SK-N-SH (cell line): ENCODE results near the gene MAPRE2. TPM values are rescaled to one million over a fixed set of nuclear protein-coding genes. Genes with fewer than 3 reads are reported as not detected.
A peak's percentile ranks its signal among the peaks of the same experiment; 100 is the strongest.

Source experiments
- CTCF ChIA-PET: fragments of 300-600, 350-600 bp; formaldehyde crosslinking; extraction: SDS; loops from one replicate; lab custom pipeline; 2021; lab: Yijun Ruan, JAX
- POLR2A ChIA-PET: fragments of 350-600 bp; sonication (Branson Sonifier 250); formaldehyde crosslinking; extraction: SDS; loops from one replicate; lab custom pipeline; 2020; ENCODE audit warnings: antibody characterized with exemption, inconsistent platforms; lab: Yijun Ruan, JAX
- DNase-seq: peaks from one replicate; pipeline ENCODE4 v3.0.0; 2012
- H2AFZ ChIP-seq: fragments of 200-600 bp; sonication (generic); 2 replicates; pipeline ENCODE4 v1.8.1; 2016; ENCODE audit warnings: antibody characterized with exemption, mild to moderate bottlenecking, low read depth
- H3F3A ChIP-seq: fragments of 200-600 bp; sonication (generic); replicated peaks from 2 replicates; pipeline ENCODE3; 2016; ENCODE audit warnings: antibody characterized with exemption, mild to moderate bottlenecking; ENCODE audit not compliant: insufficient read depth
- H3K27ac ChIP-seq, 2 experiments: fragments of 200-500 bp in 1 of 2; fragments of 200-600 bp in 1 of 2; sonication (Bioruptor generic) in 1 of 2; sonication (generic), shearing (Covaris generic) in 1 of 2; 2 replicates each; pipeline versions ENCODE4 v1.5.1 to v1.6.1; 2014 to 2016; ENCODE audit warnings: low read depth in 2 of 2, inconsistent platforms in 1 of 2, low read length in 1 of 2, mild to moderate bottlenecking in 1 of 2, mixed read lengths in 1 of 2
- H3K27me3 ChIP-seq: fragments of 200-600 bp; sonication (generic), shearing (Covaris generic); 2 replicates; pipeline ENCODE4 v1.6.1; 2016; ENCODE audit warnings: mixed run types; ENCODE audit not compliant: insufficient read depth
- H3K36me3 ChIP-seq, 2 experiments: fragments of 200-500 bp in 1 of 2; fragments of 200-600 bp in 1 of 2; sonication (Bioruptor generic) in 1 of 2; sonication (generic) in 1 of 2; replicated peaks in 1 of 2; 2 replicates each; pipeline versions ENCODE3 to v1.5.1; 2014 to 2016; ENCODE audit warnings: low read length in 1 of 2, mild to moderate bottlenecking in 1 of 2; ENCODE audit not compliant: insufficient read depth in 2 of 2, control insufficient read depth in 1 of 2
- H3K4me1 ChIP-seq, 2 experiments: fragments of 200-500 bp in 1 of 2; fragments of 200-600 bp in 1 of 2; sonication (Bioruptor generic) in 1 of 2; sonication (generic), shearing (Covaris generic) in 1 of 2; 2 replicates each; pipeline versions ENCODE4 v1.5.1 to v1.6.1; 2014 to 2016; ENCODE audit warnings: low read depth in 1 of 2, low read length in 1 of 2, mixed run types in 1 of 2; ENCODE audit not compliant: insufficient read depth in 2 of 2, control insufficient read depth in 1 of 2
- H3K4me2 ChIP-seq: fragments of 200-600 bp; sonication (generic), shearing (Covaris generic); 2 replicates; pipeline ENCODE4 v1.6.1; 2017; ENCODE audit warnings: mixed run types
- H3K4me3 ChIP-seq, 2 experiments: fragments of 200-500 bp in 1 of 2; fragments of 200-600 bp in 1 of 2; sonication (Bioruptor generic) in 1 of 2; sonication (generic), shearing (Covaris generic) in 1 of 2; 2 replicates each; pipeline versions ENCODE4 v1.5.1 to v1.8.1; 2014 to 2016; ENCODE audit warnings: low read depth in 2 of 2, inconsistent platforms in 1 of 2, low read length in 1 of 2, mild to moderate bottlenecking in 1 of 2, mixed read lengths in 1 of 2, moderate library complexity in 1 of 2
- H3K79me2 ChIP-seq: fragments of 200-600 bp; sonication (generic); 2 replicates; pipeline ENCODE4 v1.8.1; 2017; ENCODE audit warnings: mild to moderate bottlenecking; ENCODE audit not compliant: insufficient read depth
- H3K9ac ChIP-seq: fragments of 200-600 bp; sonication (generic); 2 replicates; pipeline ENCODE4 v1.6.1; 2017; ENCODE audit warnings: mixed run types
- H3K9me2 ChIP-seq: fragments of 200-600 bp; sonication (generic); 2 replicates; pipeline ENCODE4 v1.6.1; 2017; ENCODE audit warnings: mixed run types
- H3K9me3 ChIP-seq: fragments of 200-600 bp; sonication (generic); 2 replicates; pipeline ENCODE4 v1.6.1; 2017; ENCODE audit warnings: mixed run types, mild to moderate bottlenecking, moderate library complexity
- H4K20me1 ChIP-seq: fragments of 200-600 bp; sonication (generic); 2 replicates; pipeline ENCODE4 v1.6.1; 2017; ENCODE audit warnings: mild to moderate bottlenecking, mixed run types; ENCODE audit not compliant: insufficient read depth
- CHD2 ChIP-seq: fragments of 150-350 bp; IDR thresholded peaks from 2 replicates; pipeline ENCODE4 v1.6.1; 2018; ENCODE audit warnings: low read length; ENCODE audit not compliant: partially characterized antibody
- EP300 ChIP-seq, 2 experiments: IDR thresholded peaks; 2 replicates each; pipeline versions ENCODE4 v1.4.0 to v1.6.1; 2012; ENCODE audit warnings: borderline replicate concordance in 1 of 2, low read depth in 1 of 2, low read length in 1 of 2
- FOSL2 ChIP-seq: IDR thresholded peaks from 2 replicates; pipeline ENCODE4 v1.4.0; 2012; ENCODE audit warnings: low read depth, mild to moderate bottlenecking, moderate library complexity, borderline replicate concordance
- FOXJ3 ChIP-seq: sonication (generic); formaldehyde crosslinking; IDR thresholded peaks from 2 replicates; pipeline ENCODE4 v1.5.1; 2020; ENCODE audit warnings: mild to moderate bottlenecking, missing genetic modification reagents
- GATA2 ChIP-seq: sonication (generic); formaldehyde crosslinking; IDR thresholded peaks from 2 replicates; pipeline ENCODE4 v1.5.0; 2020; ENCODE audit warnings: mild to moderate bottlenecking, missing genetic modification reagents
- MXI1 ChIP-seq: IDR thresholded peaks from 2 replicates; pipeline ENCODE4 v1.6.1; 2012; ENCODE audit warnings: mild to moderate bottlenecking, low read depth, low read length, improper control_type of control experiment
- NRF1 ChIP-seq: IDR thresholded peaks from 2 replicates; pipeline ENCODE4 v1.6.1; 2012; ENCODE audit warnings: low read depth, mild to moderate bottlenecking, low read length
- RAD21 ChIP-seq: IDR thresholded peaks from 2 replicates; pipeline ENCODE4 v1.6.1; 2012; ENCODE audit warnings: mild to moderate bottlenecking, low read length
- RCOR1 ChIP-seq: fragments of 150-350 bp; IDR thresholded peaks from 2 replicates; pipeline ENCODE4 v1.6.1; 2017; ENCODE audit warnings: antibody characterized with exemption, low read length
- RFX5 ChIP-seq: IDR thresholded peaks from 2 replicates; pipeline ENCODE4 v1.6.1; 2012; ENCODE audit warnings: mild to moderate bottlenecking, improper control_type of control experiment, low read length
- TAF1 ChIP-seq: IDR thresholded peaks from 2 replicates; pipeline ENCODE4 v1.6.1; 2012; ENCODE audit warnings: low read depth, mild to moderate bottlenecking, low read length, moderate library complexity, borderline replicate concordance
- ZBTB33 ChIP-seq: IDR thresholded peaks from 2 replicates; pipeline ENCODE4 v1.4.0; 2012; ENCODE audit warnings: low read depth, borderline replicate concordance
- WGBS: methylation state at CpG from one replicate; pipeline ENCODE4 v1.1.6; 2017; ENCODE audit warnings: low lambda C conversion rate; 5-methylcytosine and 5-hydroxymethylcytosine counted together
- polyA plus RNA-seq, 3 experiments: library from polyadenylated mRNA; depleted of rRNA; stranded (reverse); fragments of >200 nt; gene quantifications; 2 replicates each; pipeline ENCODE4 v1.2.3, GENCODE V29; 2012
- TF ChIP-seq, protein P1 (sequence below): IDR thresholded peaks from 2 replicates; pipeline ENCODE4 v1.6.1; 2012; ENCODE audit warnings: mild to moderate bottlenecking, low read depth, low read length, moderate library complexity

Gene MAPRE2
- polyA plus RNA-seq, 1 of the 3 experiments (the other 2 are of a cell fraction): 11.5 TPM

GRCh38 chr18:35106013-35106844 lies 65.0 kb downstream of the MAPRE2 start:
- Histone ChIP-seq H3K9me2 (no peaks in the 10 kb centered on the region), H3K4me2 (no peak overlapping the region), H3F3A (no peaks in the 10 kb centered on the region), H3K9ac (no peak overlapping the region), H3K36me3 (peaks cover 0 to 3% of the 10 kb centered on the region in 2 experiments), H3K79me2 (no peaks in the 10 kb centered on the region), H3K4me1 (peaks cover 0 to 13% of the 10 kb centered on the region in 2 experiments; a peak in 1 of 4 replicates), H3K27ac (peak overlapping the region in 1 of 2 experiments; percentile 89; a peak in 2 of 4 replicates), H3K9me3 (no peaks in the 10 kb centered on the region), H2AFZ (no peak overlapping the region), H4K20me1 (no peaks in the 10 kb centered on the region), H3K4me3 (no peak overlapping the region), H3K27me3 (no peaks in the 10 kb centered on the region)
- WGBS: 71% methylated on average over 4 of the region's 4 CpGs
- ChIA-PET POLR2A (interaction anchor here (0.8 kb wide), 1 partner anchor 55 kb away, joined by 3 read pairs; no protein-coding TSS in a partner anchor), CTCF (interaction anchor here (0.9 to 3.2 kb wide), 9 partner anchors 15 to 226 kb away, joined by 3 to 15 read pairs (median 6); no protein-coding TSS in a partner anchor)
- DNase-seq: no peak
- TF ChIP-seq EP300 (IDR thresholded peaks at IDR 0.05; ENCODE audit: borderline replicate concordance in 1 of 2, low read depth in 1 of 2, low read length in 1 of 2) (peak in 1 of 2 experiments; percentile 66; a peak in 1 of 4 replicates), MXI1 (no peak; the same call in 1 of the 2 replicates), RCOR1 (no peak), RAD21 (peak; percentile 10; the same call in 1 of the 2 replicates), FOXJ3 (0 out of 2 replicates have a peak, but pooled peaks have one; percentile 55), TAF1 (no peak), GATA2 (peak; percentile 76), CHD2 (peak; percentile 22)

GRCh38 chr18:35106845-35107148 lies 65.6 kb downstream of the MAPRE2 start:
- Histone ChIP-seq H3K79me2 (no peaks in the 10 kb centered on the region), H3F3A (no peaks in the 10 kb centered on the region), H3K9ac (no peak overlapping the region), H2AFZ (no peak overlapping the region), H4K20me1 (no peaks in the 10 kb centered on the region), H3K36me3 (peaks cover 0 to 3% of the 10 kb centered on the region in 2 experiments), H3K27me3 (no peaks in the 10 kb centered on the region), H3K9me3 (no peaks in the 10 kb centered on the region), H3K4me1 (peaks cover 0 to 13% of the 10 kb centered on the region in 2 experiments; a peak in 1 of 4 replicates), H3K4me2 (no peak overlapping the region), H3K4me3 (no peak overlapping the region), H3K27ac (peak overlapping the region in 1 of 2 experiments; percentile 89; a peak in 2 of 4 replicates), H3K9me2 (no peaks in the 10 kb centered on the region)
- ChIA-PET POLR2A (no interaction called here), CTCF (interaction anchor here (1.3 to 3.2 kb wide), 8 partner anchors 15 to 78 kb away, joined by 3 to 15 read pairs (median 6); no protein-coding TSS in a partner anchor)
- WGBS: 64% methylated on average over 2 of the region's 2 CpGs
- TF ChIP-seq RFX5 (no peak), NRF1 (no peak), CHD2 (no peak)
- no peak for DNase-seq

GRCh38 chr18:35107216-35107615 lies 66.0 kb downstream of the MAPRE2 start:
- ChIA-PET CTCF (interaction anchor here (1.3 to 3.2 kb wide), 8 partner anchors 14 to 78 kb away, joined by 3 to 15 read pairs (median 6); no protein-coding TSS in a partner anchor), POLR2A (no interaction called here)
- Histone ChIP-seq H4K20me1 (no peaks in the 10 kb centered on the region), H3K36me3 (peaks cover 0 to 3% of the 10 kb centered on the region in 2 experiments), H3K27me3 (no peaks in the 10 kb centered on the region), H3F3A (no peaks in the 10 kb centered on the region), H3K4me1 (peaks cover 0 to 13% of the 10 kb centered on the region in 2 experiments; a peak in 1 of 4 replicates), H3K9me3 (no peaks in the 10 kb centered on the region), H3K4me3 (no peak overlapping the region), H3K9ac (no peak overlapping the region), H3K27ac (peak overlapping the region in 1 of 2 experiments; percentile 89; a peak in 2 of 4 replicates), H3K9me2 (no peaks in the 10 kb centered on the region), H3K79me2 (no peaks in the 10 kb centered on the region), H3K4me2 (no peak overlapping the region), H2AFZ (no peak overlapping the region)
- DNase-seq: no peak
- TF ChIP-seq FOSL2: no peak
- TF ChIP-seq EP300 (IDR thresholded peaks at IDR 0.05; ENCODE audit: borderline replicate concordance in 1 of 2, low read depth in 1 of 2, low read length in 1 of 2): no peak
- TF ChIP-seq, protein P1, sequence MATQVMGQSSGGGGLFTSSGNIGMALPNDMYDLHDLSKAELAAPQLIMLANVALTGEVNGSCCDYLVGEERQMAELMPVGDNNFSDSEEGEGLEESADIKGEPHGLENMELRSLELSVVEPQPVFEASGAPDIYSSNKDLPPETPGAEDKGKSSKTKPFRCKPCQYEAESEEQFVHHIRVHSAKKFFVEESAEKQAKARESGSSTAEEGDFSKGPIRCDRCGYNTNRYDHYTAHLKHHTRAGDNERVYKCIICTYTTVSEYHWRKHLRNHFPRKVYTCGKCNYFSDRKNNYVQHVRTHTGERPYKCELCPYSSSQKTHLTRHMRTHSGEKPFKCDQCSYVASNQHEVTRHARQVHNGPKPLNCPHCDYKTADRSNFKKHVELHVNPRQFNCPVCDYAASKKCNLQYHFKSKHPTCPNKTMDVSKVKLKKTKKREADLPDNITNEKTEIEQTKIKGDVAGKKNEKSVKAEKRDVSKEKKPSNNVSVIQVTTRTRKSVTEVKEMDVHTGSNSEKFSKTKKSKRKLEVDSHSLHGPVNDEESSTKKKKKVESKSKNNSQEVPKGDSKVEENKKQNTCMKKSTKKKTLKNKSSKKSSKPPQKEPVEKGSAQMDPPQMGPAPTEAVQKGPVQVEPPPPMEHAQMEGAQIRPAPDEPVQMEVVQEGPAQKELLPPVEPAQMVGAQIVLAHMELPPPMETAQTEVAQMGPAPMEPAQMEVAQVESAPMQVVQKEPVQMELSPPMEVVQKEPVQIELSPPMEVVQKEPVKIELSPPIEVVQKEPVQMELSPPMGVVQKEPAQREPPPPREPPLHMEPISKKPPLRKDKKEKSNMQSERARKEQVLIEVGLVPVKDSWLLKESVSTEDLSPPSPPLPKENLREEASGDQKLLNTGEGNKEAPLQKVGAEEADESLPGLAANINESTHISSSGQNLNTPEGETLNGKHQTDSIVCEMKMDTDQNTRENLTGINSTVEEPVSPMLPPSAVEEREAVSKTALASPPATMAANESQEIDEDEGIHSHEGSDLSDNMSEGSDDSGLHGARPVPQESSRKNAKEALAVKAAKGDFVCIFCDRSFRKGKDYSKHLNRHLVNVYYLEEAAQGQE: no peak
- TF ChIP-seq FOXJ3: no peak
- TF ChIP-seq ZBTB33: no peak
